Caco-2 (cell line): ENCODE data around the gene IL23R. TPM values are rescaled to one million over a fixed set of nuclear protein-coding genes. Genes with fewer than 3 reads are reported as not detected.

ENCODE experiments used
- BruUV-seq: library from RNA; stranded (reverse); fragments of 400-500 nt; replicated peaks from 2 replicates; lab custom pipeline; 2021; lab: Mats Ljungman, UMichigan
- CTCF ChIA-PET: fragments of 300-600 bp; sonication (Branson Sonifier 250); formaldehyde crosslinking; loops from one replicate; lab custom pipeline; 2022; ENCODE audit warnings: antibody characterized with exemption; lab: Charles Lee
- POLR2A ChIA-PET: fragments of 300-600 bp; sonication (Branson Sonifier 250); formaldehyde crosslinking; loops from one replicate; lab custom pipeline; 2022; ENCODE audit warnings: antibody characterized with exemption; lab: Charles Lee
- DNase-seq, 2 experiments: peaks; one replicate each; pipeline versions ENCODE4 v3.0.0 to v3.0.0-alpha.2; 2020 to 2022
- H3K27me3 ChIP-seq: replicated peaks from 2 replicates; pipeline ENCODE4 v1.6.0; 2011; ENCODE audit warnings: low read length; ENCODE audit not compliant: control insufficient read depth, insufficient read depth
- H3K36me3 ChIP-seq: 2 replicates; pipeline ENCODE4 v1.5.1; 2011; ENCODE audit warnings: low read length; ENCODE audit not compliant: control insufficient read depth, insufficient read depth
- H3K4me1 ChIP-seq: fragments of 250-450 bp; sonication (Bioruptor Pico); 2 replicates; pipeline ENCODE4 v1.5.1; 2020; ENCODE audit warnings: mild to moderate bottlenecking
- H3K4me3 ChIP-seq: 2 replicates; pipeline ENCODE4 v1.5.1; 2011; ENCODE audit warnings: low read depth, mild to moderate bottlenecking, control low read depth, low read length
- H3K9me3 ChIP-seq: fragments of 250-450 bp; sonication (Bioruptor Pico); 2 replicates; pipeline ENCODE4 v1.5.1; 2020; ENCODE audit warnings: mild to moderate bottlenecking, moderate library complexity
- H3K27ac Mint-ChIP-seq: one replicate; pipeline ENCODE4 v1.8.0; 2022; ENCODE audit warnings: mixed read lengths; ENCODE audit not compliant: unreplicated experiment
- H3K27me3 Mint-ChIP-seq: one replicate; pipeline ENCODE4 v1.8.0; 2022; ENCODE audit warnings: mixed read lengths; ENCODE audit not compliant: insufficient read depth, unreplicated experiment
- H3K36me3 Mint-ChIP-seq: one replicate; pipeline ENCODE4 v1.8.0; 2022; ENCODE audit warnings: mild to moderate bottlenecking, mixed read lengths; ENCODE audit not compliant: insufficient read depth, unreplicated experiment
- H3K4me1 Mint-ChIP-seq: one replicate; pipeline ENCODE4 v1.8.0; 2022; ENCODE audit warnings: low read depth, mixed read lengths; ENCODE audit not compliant: unreplicated experiment
- H3K4me3 Mint-ChIP-seq: one replicate; pipeline ENCODE4 v1.8.0; 2022; ENCODE audit warnings: mild to moderate bottlenecking, moderate library complexity, mixed read lengths; ENCODE audit not compliant: unreplicated experiment
- H3K9me3 Mint-ChIP-seq: one replicate; pipeline ENCODE4 v1.8.0; 2022; ENCODE audit warnings: mixed read lengths; ENCODE audit not compliant: unreplicated experiment
- intact Hi-C: fragments of 100-400 bp; cut with micrococcal nuclease; formaldehyde crosslinking; loops from one replicate; pipeline ENCODE4 v1.10.0; 2022; ENCODE audit not compliant: unreplicated experiment
- total RNA-seq: library from RNA; stranded (reverse); gene quantifications from 2 replicates; pipeline ENCODE4 v1.2.3, GENCODE V29; 2022
- TF ChIP-seq, protein P1 (sequence below), 2 experiments: fragments of 200-600 bp in 1 of 2; IDR thresholded peaks; 1 replicate in 1 of 2; 2 replicates in 1 of 2; pipeline versions ENCODE4 v1.5.1 to v1.8.0; 2011 to 2022; ENCODE audit warnings: antibody characterized with exemption in 1 of 2, control low read depth in 1 of 2, inconsistent platforms in 1 of 2, low read depth in 1 of 2, low read length in 1 of 2, mild to moderate bottlenecking in 1 of 2, moderate library complexity in 1 of 2; ENCODE audit not compliant: insufficient read depth in 1 of 2, severe bottlenecking in 1 of 2, unreplicated experiment in 1 of 2

IL23R gene
- total RNA-seq, 1 experiment from 2014 or later, result not detected

DNA sequence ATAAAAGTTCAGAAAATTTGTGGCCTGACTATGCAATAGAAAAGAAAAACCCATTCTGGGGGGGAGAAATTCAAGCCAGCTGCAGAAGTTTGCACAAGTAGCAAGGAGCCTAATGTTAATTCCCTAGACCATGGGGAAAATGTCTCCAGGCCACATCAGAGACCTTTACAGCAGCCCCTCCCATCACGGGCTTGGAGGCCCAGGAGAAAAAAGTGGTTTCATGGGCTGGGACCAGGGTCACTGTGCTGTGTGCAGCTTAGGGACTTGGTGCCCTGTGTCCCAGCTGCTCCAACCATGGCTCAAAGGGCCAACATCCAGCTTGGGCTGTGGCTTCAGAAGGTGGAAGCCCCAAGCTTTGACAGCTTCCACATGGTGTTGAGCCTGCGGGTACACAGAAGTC lies 42.0 kb downstream of the IL23R start:
- no peak for DNase-seq
- Histone ChIP-seq H3K9me3 (no peaks in the 10 kb centered on the region), H3K4me1 (no peaks in the 10 kb centered on the region), H3K4me3 (no peak overlapping the region), H3K27me3 (no peaks in the 10 kb centered on the region), H3K36me3 (no peaks in the 10 kb centered on the region)
- intact Hi-C loops, result no loop called here
- H3K27me3 Mint-ChIP-seq, result no peaks in the 10 kb centered on the region
- no peak overlapping the region for H3K4me3 Mint-ChIP-seq
- TF ChIP-seq, protein P1, sequence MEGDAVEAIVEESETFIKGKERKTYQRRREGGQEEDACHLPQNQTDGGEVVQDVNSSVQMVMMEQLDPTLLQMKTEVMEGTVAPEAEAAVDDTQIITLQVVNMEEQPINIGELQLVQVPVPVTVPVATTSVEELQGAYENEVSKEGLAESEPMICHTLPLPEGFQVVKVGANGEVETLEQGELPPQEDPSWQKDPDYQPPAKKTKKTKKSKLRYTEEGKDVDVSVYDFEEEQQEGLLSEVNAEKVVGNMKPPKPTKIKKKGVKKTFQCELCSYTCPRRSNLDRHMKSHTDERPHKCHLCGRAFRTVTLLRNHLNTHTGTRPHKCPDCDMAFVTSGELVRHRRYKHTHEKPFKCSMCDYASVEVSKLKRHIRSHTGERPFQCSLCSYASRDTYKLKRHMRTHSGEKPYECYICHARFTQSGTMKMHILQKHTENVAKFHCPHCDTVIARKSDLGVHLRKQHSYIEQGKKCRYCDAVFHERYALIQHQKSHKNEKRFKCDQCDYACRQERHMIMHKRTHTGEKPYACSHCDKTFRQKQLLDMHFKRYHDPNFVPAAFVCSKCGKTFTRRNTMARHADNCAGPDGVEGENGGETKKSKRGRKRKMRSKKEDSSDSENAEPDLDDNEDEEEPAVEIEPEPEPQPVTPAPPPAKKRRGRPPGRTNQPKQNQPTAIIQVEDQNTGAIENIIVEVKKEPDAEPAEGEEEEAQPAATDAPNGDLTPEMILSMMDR (IDR thresholded peaks at IDR 0.05; ENCODE audit: insufficient read depth in 1 of 2, low read depth in 1 of 2, low read length in 1 of 2, severe bottlenecking in 1 of 2, unreplicated experiment in 1 of 2), result no peak
- CTCF ChIA-PET, result no interaction called here
- H3K9me3 Mint-ChIP-seq, result no peaks in the 10 kb centered on the region
- H3K36me3 Mint-ChIP-seq, result no peaks in the 10 kb centered on the region
- no peak overlapping the region for H3K27ac Mint-ChIP-seq
- no TSS peak for BruUV-seq
- POLR2A ChIA-PET, result no interaction called here
- H3K4me1 Mint-ChIP-seq, result no peaks in the 10 kb centered on the region

DNA sequence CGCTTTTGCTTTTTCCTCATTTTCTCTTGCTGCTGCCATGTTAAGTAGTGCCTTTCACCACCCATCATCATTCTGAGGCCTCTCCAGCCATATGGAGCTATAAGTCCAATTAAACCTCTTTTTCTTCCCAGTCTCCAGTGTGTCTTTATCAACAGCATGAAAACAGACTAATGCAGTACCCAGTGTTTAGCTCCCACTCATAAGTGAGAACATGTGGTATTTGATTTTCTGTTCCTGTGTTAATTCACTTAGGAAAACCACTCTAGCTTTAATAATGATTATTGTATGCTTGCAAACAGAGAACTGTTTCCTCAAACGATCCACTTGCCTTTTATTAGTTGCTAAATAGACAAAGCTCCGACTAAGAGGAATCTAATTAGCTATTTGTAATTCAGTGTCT lies 43.3 kb downstream of the IL23R start:
- DNase-seq, result no peak
- no peak overlapping the region for H3K27ac Mint-ChIP-seq
- no peaks in the 10 kb centered on the region for H3K4me1 ChIP-seq
- H3K9me3 ChIP-seq, result no peaks in the 10 kb centered on the region
- no TSS peak for BruUV-seq
- no peak overlapping the region for H3K4me3 Mint-ChIP-seq
- H3K4me3 ChIP-seq, result no peak overlapping the region
- H3K9me3 Mint-ChIP-seq, result no peaks in the 10 kb centered on the region
- intact Hi-C loops, result no loop called here
- no peaks in the 10 kb centered on the region for H3K27me3 ChIP-seq
- H3K4me1 Mint-ChIP-seq, result no peaks in the 10 kb centered on the region
- no peaks in the 10 kb centered on the region for H3K27me3 Mint-ChIP-seq
- TF ChIP-seq, protein P1 (IDR thresholded peaks at IDR 0.05; ENCODE audit: insufficient read depth in 1 of 2, low read depth in 1 of 2, low read length in 1 of 2, severe bottlenecking in 1 of 2, unreplicated experiment in 1 of 2), result no peak
- no peaks in the 10 kb centered on the region for H3K36me3 Mint-ChIP-seq
- POLR2A ChIA-PET, result no interaction called here
- CTCF ChIA-PET, result no interaction called here
- H3K36me3 ChIP-seq, result no peaks in the 10 kb centered on the region

DNA sequence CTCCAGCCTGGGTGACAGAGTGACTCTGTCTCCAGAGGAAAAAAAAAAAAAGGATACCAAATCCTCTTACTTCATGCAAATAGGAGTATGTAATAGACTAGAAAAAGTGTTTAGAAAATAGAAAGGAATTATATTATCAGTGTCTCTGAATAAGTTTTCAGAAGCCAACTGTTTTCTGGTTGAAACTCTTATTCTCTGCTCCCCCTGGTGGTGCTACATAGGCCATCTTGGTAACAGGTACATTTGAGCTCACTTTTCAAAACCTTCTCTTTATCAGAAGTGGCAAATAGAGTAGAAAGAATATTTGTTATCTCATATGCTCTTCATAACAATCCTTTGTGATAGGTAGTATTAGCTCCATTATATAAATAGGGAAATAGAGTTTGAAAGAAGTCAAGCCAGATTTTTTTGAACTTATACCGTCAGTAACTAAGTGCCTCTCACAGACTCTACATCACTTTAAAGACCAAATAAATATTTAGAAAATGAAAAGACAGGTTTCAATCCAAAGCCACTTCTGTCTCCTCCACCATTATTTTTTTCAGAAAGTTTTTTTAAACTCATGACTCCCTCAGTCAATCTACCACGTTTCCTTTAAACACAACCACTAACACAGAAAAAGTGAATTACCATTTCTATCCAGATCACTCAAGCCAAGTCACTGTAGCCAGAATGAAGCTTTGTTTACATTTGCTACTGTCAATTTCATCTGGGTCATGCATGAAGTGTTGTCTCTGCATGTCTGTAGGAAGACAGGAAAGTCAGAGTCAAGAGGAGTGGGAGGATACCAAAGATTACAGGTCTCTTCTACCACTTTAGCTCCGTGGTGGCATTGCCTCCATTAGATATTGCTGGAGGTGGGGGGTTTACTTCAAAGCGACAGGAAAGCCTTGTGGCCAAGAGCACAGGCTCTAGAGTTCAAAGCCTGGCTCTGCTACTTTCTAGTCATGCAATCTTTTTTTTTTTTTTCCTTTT lies 45.6 kb downstream of the IL23R start:
- Mint-ChIP-seq H3K9me3 (no peaks in the 10 kb centered on the region), H3K4me3 (no peak overlapping the region), H3K27me3 (no peaks in the 10 kb centered on the region), H3K36me3 (no peaks in the 10 kb centered on the region), H3K27ac (no peak overlapping the region), H3K4me1 (no peaks in the 10 kb centered on the region)
- intact Hi-C loops, result loop anchor here (5.0 kb wide), 2 partner anchors 215 to 445 kb away; no protein-coding TSS in a partner anchor
- Histone ChIP-seq H3K9me3 (no peaks in the 10 kb centered on the region), H3K27me3 (no peaks in the 10 kb centered on the region), H3K36me3 (no peaks in the 10 kb centered on the region), H3K4me3 (no peak overlapping the region), H3K4me1 (no peaks in the 10 kb centered on the region)
- TF ChIP-seq, protein P1 (IDR thresholded peaks at IDR 0.05; ENCODE audit: insufficient read depth in 1 of 2, low read depth in 1 of 2, low read length in 1 of 2, severe bottlenecking in 1 of 2, unreplicated experiment in 1 of 2), result peak in 1 of 2 experiments; percentile 32
- CTCF ChIA-PET, result interaction anchor here (0.7 to 1.1 kb wide), 4 partner anchors 45 to 447 kb away, joined by 3 to 8 read pairs (median 4); no protein-coding TSS in a partner anchor
- BruUV-seq, result no TSS peak
- DNase-seq, result peak in 1 of 2 experiments; percentile 26
- POLR2A ChIA-PET, result no interaction called here
